ENCODE measurements around the gene CAPN9. TPM values are rescaled to one million over a fixed set of nuclear protein-coding genes. Genes with fewer than 3 reads are reported as not detected.

CAPN9 gene
- total RNA-seq, 1 donor from 2014 or later: not detected

- DNase-seq (ENCODE audit: low spot score): no peak
Measured at GRCh38 chr1:230796626-230797025, 49.4 kb downstream of the CAPN9 start.

- no peak for DNase-seq (ENCODE audit: low spot score)
Measured at GRCh38 chr1:230797376-230797920, 50.3 kb downstream of the CAPN9 start.

GRCh38 chr1:230797942-230798365, 50.8 kb downstream of the CAPN9 start:
- peak; percentile 80 for DNase-seq (ENCODE audit: low spot score)

- no peak for DNase-seq (ENCODE audit: low spot score)
Measured at GRCh38 chr1:230798491-230798890, 51.3 kb downstream of the CAPN9 start.

GRCh38 chr1:230800891-230801840, 54.0 kb downstream of the CAPN9 start:
- no peak for DNase-seq (ENCODE audit: low spot score)

- DNase-seq (ENCODE audit: low spot score): no peak
Measured at GRCh38 chr1:230804396-230804795, 57.2 kb downstream of the CAPN9 start.

- no peak for DNase-seq (ENCODE audit: low spot score)
Measured at GRCh38 chr1:230806552-230806951, 59.4 kb downstream of the CAPN9 start.

- no peak for DNase-seq (ENCODE audit: low spot score)
Measured at GRCh38 chr1:230807029-230807428, 59.8 kb downstream of the CAPN9 start.

- DNase-seq (ENCODE audit: low spot score): no peak
Measured at GRCh38 chr1:230807561-230808280, 60.5 kb downstream of the CAPN9 start.

- DNase-seq (ENCODE audit: low spot score): peak; percentile 9
Measured at GRCh38 chr1:230808281-230808872, 61.2 kb downstream of the CAPN9 start.

- DNase-seq (ENCODE audit: low spot score): no peak
Measured at GRCh38 chr1:230809256-230809990, 62.2 kb downstream of the CAPN9 start.

- no peak for DNase-seq (ENCODE audit: low spot score)
Measured at GRCh38 chr1:230812568-230812967, 65.4 kb downstream of the CAPN9 start.

GRCh38 chr1:230814949-230815692, 67.9 kb downstream of the CAPN9 start:
- no peak for DNase-seq (ENCODE audit: low spot score)

GRCh38 chr1:230816018-230816417, 68.8 kb downstream of the CAPN9 start:
- DNase-seq (ENCODE audit: low spot score): no peak

- peak; percentile 23 for DNase-seq (ENCODE audit: low spot score)
Measured at GRCh38 chr1:230818367-230818766, 71.2 kb downstream of the CAPN9 start.

GRCh38 chr1:230818901-230819300, 71.7 kb downstream of the CAPN9 start:
- DNase-seq (ENCODE audit: low spot score): no peak

GRCh38 chr1:230819976-230820375, 72.8 kb downstream of the CAPN9 start:
- DNase-seq (ENCODE audit: low spot score): no peak

- DNase-seq (ENCODE audit: low spot score): no peak
Measured at GRCh38 chr1:230820568-230820967, 73.4 kb downstream of the CAPN9 start.

- DNase-seq (ENCODE audit: low spot score): no peak
Measured at GRCh38 chr1:230821346-230821745, 74.2 kb downstream of the CAPN9 start.

- DNase-seq (ENCODE audit: low spot score): no peak
Measured at GRCh38 chr1:230822092-230822581, 74.9 kb downstream of the CAPN9 start.
